ENCODE results near the gene CEBPZOS.

- TF ChIP-seq U2AF1 (optimal IDR thresholded peaks at IDR 0.05; ENCODE audit: low read depth, low read length) (no peak), RBM22 (IDR thresholded peaks at IDR 0.05; ENCODE audit: low read depth, low read length, poor library complexity, severe bottlenecking) (no peak), ASH1L (IDR thresholded peaks at IDR 0.05; ENCODE audit: borderline replicate concordance, low read depth, partially characterized antibody) (no peak), POLR2A (conservative IDR thresholded peaks at IDR 0.05) (no peak), XRCC5 (IDR thresholded peaks at IDR 0.05; ENCODE audit: low read depth, low read length) (no peak), MTA3 (IDR thresholded peaks at IDR 0.05; ENCODE audit: borderline replicate concordance) (no peak), ZFP91 (CRISPR knock-in tag; IDR thresholded peaks at IDR 0.05) (no peak), NFE2 (IDR thresholded peaks at IDR 0.05; ENCODE audit: low read depth) (no peak), RNF219 (CRISPR knock-in tag; IDR thresholded peaks at IDR 0.05) (no peak), ZBTB8A (IDR thresholded peaks at IDR 0.05; ENCODE audit: partially characterized antibody) (no peak), NFRKB (IDR thresholded peaks at IDR 0.05; ENCODE audit: low read depth) (no peak), CREM (IDR thresholded peaks at IDR 0.05; ENCODE audit: low read depth) (no peak)
Measured at GRCh38 chr2:37219046-37219445, 22.8 kb downstream of the CEBPZOS start.
